IPS DF 4.7 (cell line): ENCODE data around the gene UST.
A peak's percentile ranks its signal among the peaks of the same experiment; 100 is the strongest.
"Not testable (repeated sequence)": the region's sequence is repeated elsewhere in the genome, so short reads cannot be mapped to it uniquely, and the experiment has no call there.

Source experiments
- DNase-seq: peaks from one replicate; pipeline ENCODE4 v3.0.0-alpha.2; 2013; ENCODE audit warnings: low spot score; ENCODE audit errors: extremely low read depth

UST gene

GRCh38 chr6:149031859-149032598 lies 285.2 kb downstream of the UST start:
- no peak for DNase-seq

- no peak for DNase-seq
These were observed 286.0 kb downstream of the UST start for GRCh38 chr6:149032599-149033405.

GRCh38 chr6:149033454-149033853 lies 286.6 kb downstream of the UST start:
- DNase-seq = no peak

GRCh38 chr6:149035766-149036165 lies 288.9 kb downstream of the UST start:
- DNase-seq = no peak

GRCh38 chr6:149037051-149037671 lies 290.3 kb downstream of the UST start:
- DNase-seq = no peak

- DNase-seq = not testable (repeated sequence)
These were observed 292.2 kb downstream of the UST start for GRCh38 chr6:149039025-149039424.

- no peak for DNase-seq
These were observed 295.1 kb downstream of the UST start for GRCh38 chr6:149041953-149042352.

GRCh38 chr6:149043476-149044130 lies 296.8 kb downstream of the UST start:
- peak; percentile 25 for DNase-seq

- no peak for DNase-seq
These were observed 297.7 kb downstream of the UST start for GRCh38 chr6:149044528-149044927.

- no peak for DNase-seq
These were observed 298.6 kb downstream of the UST start for GRCh38 chr6:149045404-149045803.

- DNase-seq = no peak
These were observed 299.5 kb downstream of the UST start for GRCh38 chr6:149046164-149046821.

GRCh38 chr6:149046822-149047246 lies 300.0 kb downstream of the UST start:
- no peak for DNase-seq

GRCh38 chr6:149049230-149049629 lies 302.4 kb downstream of the UST start:
- DNase-seq = no peak

GRCh38 chr6:149050160-149050559 lies 303.3 kb downstream of the UST start:
- DNase-seq = no peak

- DNase-seq = no peak
These were observed 305.7 kb downstream of the UST start for GRCh38 chr6:149052350-149053106.

GRCh38 chr6:149053848-149054558 lies 307.2 kb downstream of the UST start:
- no peak for DNase-seq

GRCh38 chr6:149054559-149055194 lies 307.8 kb downstream of the UST start:
- DNase-seq = no peak

- DNase-seq = no peak
These were observed 308.5 kb downstream of the UST start for GRCh38 chr6:149055195-149055899.
